DMS79 (cell line): Measurements from ENCODE around the gene SCUBE1.

Experiments used
- DNase-seq: peaks from one replicate; lab custom pipeline; 2025; lab: John Stamatoyannopoulos, UW

Gene SCUBE1

GRCh38 chr22:43343262-43343669 is at the start of gene SCUBE1:
TSS of gene SCUBE1 (minus strand) at chr22:43343372. CDS start at chr22:43343261, 111 bp downstream.
- no peak for DNase-seq

GRCh38 chr22:43392385-43392989 is 49.3 kb upstream of the SCUBE1 start:
- no peak for DNase-seq

GRCh38 chr22:43391306-43391705 is 48.1 kb upstream of the SCUBE1 start:
- DNase-seq, result no peak

GRCh38 chr22:43390872-43391271 is 47.7 kb upstream of the SCUBE1 start:
- DNase-seq, result no peak

- no peak for DNase-seq
These were observed 47.0 kb upstream of the SCUBE1 start for GRCh38 chr22:43390166-43390565.

- DNase-seq, result no peak
These were observed 46.2 kb upstream of the SCUBE1 start for GRCh38 chr22:43389227-43389836.

GRCh38 chr22:43388420-43388851 is 45.3 kb upstream of the SCUBE1 start:
- DNase-seq, result peak; percentile 19

GRCh38 chr22:43387815-43388214 is 44.6 kb upstream of the SCUBE1 start:
- no peak for DNase-seq

GRCh38 chr22:43385770-43386641 is 42.8 kb upstream of the SCUBE1 start:
- DNase-seq, result peak; percentile 44

GRCh38 chr22:43384863-43385262 is 41.7 kb upstream of the SCUBE1 start:
- DNase-seq, result no peak

GRCh38 chr22:43381693-43382092 is 38.5 kb upstream of the SCUBE1 start:
- DNase-seq, result no peak

GRCh38 chr22:43377896-43378704 is 34.9 kb upstream of the SCUBE1 start:
- DNase-seq, result peak; percentile 23

- DNase-seq, result no peak
These were observed 34.4 kb upstream of the SCUBE1 start for GRCh38 chr22:43377548-43377895.

GRCh38 chr22:43376765-43377547 is 33.8 kb upstream of the SCUBE1 start:
- no peak for DNase-seq

- no peak for DNase-seq
These were observed 32.8 kb upstream of the SCUBE1 start for GRCh38 chr22:43375951-43376455.

- DNase-seq, result no peak
These were observed 26.9 kb upstream of the SCUBE1 start for GRCh38 chr22:43370036-43370435.

- no peak for DNase-seq
These were observed 22.7 kb upstream of the SCUBE1 start for GRCh38 chr22:43365715-43366440.

- DNase-seq, result no peak
These were observed 20.9 kb upstream of the SCUBE1 start for GRCh38 chr22:43364169-43364435.

- no peak for DNase-seq
These were observed 20.4 kb upstream of the SCUBE1 start for GRCh38 chr22:43363315-43364168.

- no peak for DNase-seq
These were observed 17.4 kb upstream of the SCUBE1 start for GRCh38 chr22:43360576-43360975.
